ENCODE results near the gene ZNF672. TPM values are rescaled to one million over a fixed set of nuclear protein-coding genes. Genes with fewer than 3 reads are reported as not detected.

The ZNF672 gene
- total and polyA plus RNA-seq, 2 of the 4 experiments (the other 2 are of a cell fraction): 6.6 to 12.6 TPM

GRCh38 chr1:248821641-248822040 lies 16.4 kb upstream of the ZNF672 start:
- intact Hi-C loops (cut with micrococcal nuclease) (no loop called here), dilution Hi-C loops (cut with HindIII; ENCODE audit: low sequenced_read_pairs, unreplicated experiment) (no loop called here), in situ Hi-C loops (cut with MboI; ENCODE audit: low sequenced_read_pairs) (no loop called here)
- Histone ChIP-seq H3K9me3 (ENCODE audit: control insufficient read depth, insufficient read depth, low read length) (no peaks in the 10 kb centered on the region), H4K91ac (ENCODE audit: insufficient read depth, low read depth, low read length) (peak overlapping the region; percentile 87), H3K18ac (ENCODE audit: low read depth, low read length) (peak overlapping the region; percentile 5; the same call in 1 of the 2 replicates), H3K27me3 (ENCODE audit: control insufficient read depth, insufficient read depth, low read length) (no peaks in the 10 kb centered on the region), H3K9me1 (ENCODE audit: insufficient read depth, low read length) (peaks cover 38% of the 10 kb centered on the region), H3K36me3 (ENCODE audit: control insufficient read depth, insufficient read depth, low read length) (peaks cover 28% of the 10 kb centered on the region), H4K20me1 (ENCODE audit: insufficient read depth, low read length) (peaks cover 32% of the 10 kb centered on the region; the same call in 1 of the 2 replicates), H3K79me1 (ENCODE audit: low read depth in 1 of 2, low read length in 2 of 2) (peaks cover 41 to 79% of the 10 kb centered on the region in 2 experiments), H3K4me2 (ENCODE audit: low read depth, low read length) (peak overlapping the region; percentile 14), H2AFZ (replicated peaks; ENCODE audit: low read length, poor library complexity) (no peak overlapping the region), H3K9ac (ENCODE audit: low read depth, low read length) (no peak overlapping the region), H2BK20ac (ENCODE audit: low read depth, low read length) (peak overlapping the region; percentile 91), H4K8ac (ENCODE audit: low read depth in 2 of 2, low read length in 2 of 2) (peak overlapping the region; percentile 23 to 61; a peak in 3 of 4 replicates), H3K4ac (ENCODE audit: low read depth, low read length) (peak overlapping the region; percentile 94), H3K4me3 (ENCODE audit: insufficient read depth, low read depth, low read length) (no peak overlapping the region), H2BK120ac (ENCODE audit: low read depth, low read length) (peak overlapping the region; percentile 87), H3K56ac (ENCODE audit: extremely low read depth, insufficient read depth, low read length) (peak overlapping the region; percentile 68), H4K5ac (ENCODE audit: low read depth, low read length) (no peak overlapping the region; the same call in 1 of the 2 replicates), H2AK5ac (ENCODE audit: low read depth, low read length) (peak overlapping the region; percentile 61), H3K14ac (replicated peaks; ENCODE audit: low read depth, low read length) (peak overlapping the region; percentile 89), H3K27ac (ENCODE audit: insufficient read depth, low read length) (peak overlapping the region; percentile 56), H2BK15ac (ENCODE audit: low read depth, low read length) (peak overlapping the region; percentile 29; the same call in 1 of the 3 replicates), H3K4me1 (ENCODE audit: control insufficient read depth, insufficient read depth, low read length) (peaks cover 24% of the 10 kb centered on the region), H3K23ac (ENCODE audit: low read depth, low read length) (peak overlapping the region; percentile 72), H2AK9ac (replicated peaks; ENCODE audit: low read depth, low read length, poor library complexity) (peak overlapping the region; percentile 79), H2BK5ac (ENCODE audit: low read depth, low read length, poor library complexity, severe bottlenecking) (peak overlapping the region; percentile 87)
- DNase-seq: no peak
- ChIA-PET POLR2A (ENCODE audit: unreplicated experiment) (no interaction called here), CTCF (no interaction called here)
- no peak for ATAC-seq (ENCODE audit: low read depth)
- TF ChIP-seq RFX5 (IDR thresholded peaks at IDR 0.05; ENCODE audit: low read depth, low read length): no peak
- TF ChIP-seq RCOR1 (IDR thresholded peaks at IDR 0.05; ENCODE audit: insufficient replicate concordance, low read length): no peak
- no peak for TF ChIP-seq ELK1 (IDR thresholded peaks at IDR 0.05; ENCODE audit: borderline replicate concordance, low read depth, low read length)
- no peak for TF ChIP-seq SMC3 (IDR thresholded peaks at IDR 0.05; ENCODE audit: low read depth, low read length)
- TF ChIP-seq CEBPB (IDR thresholded peaks at IDR 0.05; ENCODE audit: low read depth, low read length): no peak
- no peak for TF ChIP-seq USF2 (IDR thresholded peaks at IDR 0.05; ENCODE audit: low read depth, low read length)
- TF ChIP-seq FOS (IDR thresholded peaks at IDR 0.05; ENCODE audit: low read depth, low read length): no peak
- TF ChIP-seq CTCF (conservative IDR thresholded peaks at IDR 0.05; ENCODE audit: low read depth, low read length): no peak
- TF ChIP-seq MAFK (IDR thresholded peaks at IDR 0.05; ENCODE audit: low read depth, low read length): no peak
- no TSS peak for BruUV-seq (replicated peaks)
- WGBS, 2 experiments (ENCODE audit: extremely low coverage in 2 of 2, insufficient read length in 1 of 2): 92% methylated on average over 2 of the region's 7 CpGs; no CpG with 5 or more reads in 1 of the 2 experiments

Data from IMR-90 (cell line).